ENCODE measurements around the gene TMEM255B.

The TMEM255B gene

DNA sequence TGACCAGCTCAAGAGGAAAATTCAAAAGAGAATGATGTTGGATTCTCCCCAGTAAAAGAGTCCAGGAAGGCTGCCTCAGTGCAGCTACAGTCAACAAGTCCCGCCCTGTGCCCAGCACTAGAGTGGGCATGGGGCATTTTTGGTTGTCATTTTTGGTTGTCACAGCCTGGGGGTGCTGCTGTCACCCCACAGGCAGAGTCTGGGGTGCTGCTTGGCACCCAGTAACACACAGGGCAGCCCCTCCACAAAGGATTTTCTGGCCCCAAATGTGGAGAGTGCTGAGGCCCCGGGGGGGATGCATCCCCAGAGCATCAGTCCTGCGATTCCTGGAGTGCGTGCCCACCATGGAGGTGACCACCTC is 28.2 kb upstream of the TMEM255B start:
- H3K27me3 ChIP-seq (ENCODE audit: low read depth), result peaks cover 3% of the 10 kb centered on the region; the same call in 1 of the 2 replicates
- no peaks in the 10 kb centered on the region; the same call in 1 of the 2 replicates for H3K9me3 ChIP-seq
- H3K4me3 ChIP-seq, result no peak overlapping the region
- no peaks in the 10 kb centered on the region for H3K36me3 ChIP-seq (replicated peaks)
- no peaks in the 10 kb centered on the region for H3K4me1 ChIP-seq
- no peak for DNase-seq (ENCODE audit: low spot score in 2 of 2)
- in situ Hi-C loops (cut with MboI; ENCODE audit: low sequenced_read_pairs), result no loop called here

DNA sequence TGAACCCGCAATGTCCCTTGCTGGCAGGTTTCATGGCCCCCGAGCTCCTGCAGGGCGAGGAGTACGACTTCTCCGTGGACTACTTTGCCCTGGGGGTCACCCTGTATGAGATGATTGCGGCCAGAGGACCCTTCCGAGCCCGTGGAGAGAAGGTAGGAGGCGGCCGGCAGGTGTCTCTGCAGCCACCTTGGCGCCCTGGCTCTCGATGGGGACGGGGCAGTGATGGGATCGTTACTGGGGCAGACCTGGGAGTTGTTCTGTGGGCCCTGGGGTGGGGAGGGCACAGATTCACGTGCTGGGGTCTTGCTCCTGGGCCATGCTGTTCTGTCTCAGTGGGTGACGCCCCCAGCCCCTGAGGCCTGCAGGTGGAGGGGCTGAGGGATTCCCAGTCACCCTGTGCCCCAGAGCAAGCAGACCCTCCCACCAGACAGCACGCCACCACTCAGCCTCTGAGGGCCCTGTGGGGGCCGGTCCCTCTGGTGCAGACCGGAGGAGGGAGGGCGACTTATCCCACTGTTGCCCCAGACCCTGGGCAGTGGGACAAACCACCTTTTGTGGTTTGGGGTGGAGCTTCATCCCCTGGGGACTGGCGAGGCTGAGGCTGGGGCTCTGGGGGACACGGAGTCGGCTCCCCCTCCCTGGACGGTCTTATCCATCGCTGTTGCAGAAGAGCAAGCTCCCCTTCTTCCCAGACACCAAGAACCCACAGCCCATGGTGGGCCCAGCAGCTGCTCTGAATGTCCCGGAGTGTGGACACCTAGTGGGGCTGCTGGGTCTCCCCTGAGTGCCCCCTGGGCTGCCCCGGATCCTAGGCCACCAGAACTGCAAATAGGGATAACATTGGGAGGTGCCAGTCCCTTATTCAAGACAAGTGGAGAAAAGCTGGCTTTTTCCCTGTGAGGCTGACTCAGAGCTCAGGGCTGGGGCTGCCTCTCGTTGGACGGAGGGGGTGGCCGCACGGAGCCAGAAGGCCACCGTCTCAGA is 27.5 kb upstream of the TMEM255B start:
- Histone ChIP-seq H3K4me1 (no peaks in the 10 kb centered on the region), H3K4me3 (no peak overlapping the region), H3K9me3 (no peaks in the 10 kb centered on the region; the same call in 1 of the 2 replicates), H3K36me3 (replicated peaks) (no peaks in the 10 kb centered on the region), H3K27me3 (ENCODE audit: low read depth) (peaks cover 3% of the 10 kb centered on the region; the same call in 1 of the 2 replicates)
- in situ Hi-C loops (cut with MboI; ENCODE audit: low sequenced_read_pairs), result no loop called here
- no peak for DNase-seq (ENCODE audit: low spot score in 2 of 2)

DNA sequence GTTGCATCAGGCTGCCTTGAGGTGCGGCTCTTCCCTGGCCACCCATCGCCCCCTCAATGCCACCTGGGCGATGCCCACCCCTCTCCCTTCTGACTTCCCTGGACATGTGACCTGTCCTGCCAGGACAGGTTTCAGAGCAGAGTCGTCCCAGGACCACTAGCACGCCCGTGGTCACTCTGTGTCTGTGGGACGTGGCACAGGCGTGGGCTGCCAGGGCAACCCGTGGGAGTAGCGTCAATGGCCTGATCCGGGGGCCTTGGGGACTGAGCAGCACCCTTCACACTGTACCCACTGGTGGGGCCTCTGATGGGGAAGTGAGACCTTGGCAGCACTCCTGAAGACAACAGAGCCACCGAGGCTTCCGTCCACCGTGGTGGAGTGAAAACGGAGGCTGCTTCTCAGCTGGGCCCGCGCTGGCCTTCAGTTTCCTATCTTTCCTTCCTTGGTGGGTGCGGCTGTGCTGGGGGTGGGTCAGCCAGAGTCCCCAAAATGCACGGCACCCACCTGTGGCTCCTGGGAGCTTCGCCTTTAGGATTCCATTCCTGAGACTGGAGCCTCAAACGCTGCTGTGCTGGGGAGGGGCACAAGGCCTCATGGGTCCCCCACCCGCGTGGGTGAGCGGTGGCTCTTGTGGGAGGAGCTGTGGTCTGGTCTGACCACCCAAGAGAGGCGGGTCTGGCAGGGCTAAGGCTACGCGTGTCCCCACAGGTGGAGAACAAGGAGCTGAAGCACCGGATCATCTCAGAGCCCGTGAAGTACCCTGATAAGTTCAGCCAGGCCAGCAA is 26.7 kb upstream of the TMEM255B start:
- in situ Hi-C loops (cut with MboI; ENCODE audit: low sequenced_read_pairs), result no loop called here
- DNase-seq (ENCODE audit: low spot score in 2 of 2), result no peak
- H3K9me3 ChIP-seq, result no peaks in the 10 kb centered on the region
- H3K27me3 ChIP-seq (ENCODE audit: low read depth), result peaks cover 3% of the 10 kb centered on the region; the same call in 1 of the 2 replicates
- H3K4me1 ChIP-seq, result no peaks in the 10 kb centered on the region
- no peak overlapping the region for H3K4me3 ChIP-seq
- H3K36me3 ChIP-seq (replicated peaks), result no peaks in the 10 kb centered on the region

DNA sequence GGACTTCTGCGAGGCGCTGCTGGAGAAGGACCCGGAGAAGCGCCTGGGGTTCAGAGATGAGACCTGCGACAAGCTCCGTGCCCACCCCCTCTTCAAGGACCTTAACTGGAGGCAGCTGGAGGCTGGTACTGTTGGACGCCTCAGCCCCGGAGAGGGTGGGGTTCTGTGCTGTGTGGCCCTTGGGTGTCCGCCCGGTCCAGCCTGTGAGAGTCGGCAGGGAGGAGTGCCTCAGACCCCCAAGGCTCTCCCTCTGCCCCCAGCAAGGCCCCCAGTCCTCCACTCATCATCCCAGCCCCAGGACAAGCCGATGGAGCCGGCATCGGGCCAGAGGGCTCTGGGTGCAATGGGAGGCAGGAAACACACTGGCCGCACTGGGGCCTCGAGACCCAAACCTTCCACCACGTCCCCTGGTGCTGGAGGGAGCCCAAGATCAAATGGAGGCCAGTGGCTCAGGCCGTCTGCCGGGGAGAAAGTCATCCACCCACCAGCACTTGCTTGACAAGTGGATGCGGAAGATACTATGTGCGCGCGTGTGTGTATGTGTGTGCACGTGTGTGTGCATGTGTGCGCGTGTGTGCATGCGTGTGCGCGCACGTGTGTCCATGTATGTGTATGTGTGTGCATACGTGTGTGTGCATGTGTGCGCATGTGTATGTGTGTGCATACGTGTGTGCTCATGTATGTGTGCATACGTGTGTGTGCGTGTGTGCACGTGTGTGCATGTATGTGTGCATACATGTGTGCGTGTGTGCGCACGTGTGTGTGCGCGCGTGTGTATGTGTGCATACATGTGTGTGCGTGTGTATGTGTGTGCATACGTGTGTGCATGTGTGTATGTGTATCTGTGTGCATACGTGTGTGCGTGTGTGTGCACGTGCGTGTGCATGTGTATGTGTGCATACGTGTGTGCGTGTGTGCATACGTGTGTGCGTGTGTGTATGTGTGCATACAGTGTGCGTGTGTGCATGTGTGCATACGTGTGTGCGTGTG is 25.8 kb upstream of the TMEM255B start:
- H3K27me3 ChIP-seq (ENCODE audit: low read depth), result peaks cover 3% of the 10 kb centered on the region; the same call in 1 of the 2 replicates
- H3K4me3 ChIP-seq, result no peak overlapping the region
- in situ Hi-C loops (cut with MboI; ENCODE audit: low sequenced_read_pairs), result no loop called here

DNA sequence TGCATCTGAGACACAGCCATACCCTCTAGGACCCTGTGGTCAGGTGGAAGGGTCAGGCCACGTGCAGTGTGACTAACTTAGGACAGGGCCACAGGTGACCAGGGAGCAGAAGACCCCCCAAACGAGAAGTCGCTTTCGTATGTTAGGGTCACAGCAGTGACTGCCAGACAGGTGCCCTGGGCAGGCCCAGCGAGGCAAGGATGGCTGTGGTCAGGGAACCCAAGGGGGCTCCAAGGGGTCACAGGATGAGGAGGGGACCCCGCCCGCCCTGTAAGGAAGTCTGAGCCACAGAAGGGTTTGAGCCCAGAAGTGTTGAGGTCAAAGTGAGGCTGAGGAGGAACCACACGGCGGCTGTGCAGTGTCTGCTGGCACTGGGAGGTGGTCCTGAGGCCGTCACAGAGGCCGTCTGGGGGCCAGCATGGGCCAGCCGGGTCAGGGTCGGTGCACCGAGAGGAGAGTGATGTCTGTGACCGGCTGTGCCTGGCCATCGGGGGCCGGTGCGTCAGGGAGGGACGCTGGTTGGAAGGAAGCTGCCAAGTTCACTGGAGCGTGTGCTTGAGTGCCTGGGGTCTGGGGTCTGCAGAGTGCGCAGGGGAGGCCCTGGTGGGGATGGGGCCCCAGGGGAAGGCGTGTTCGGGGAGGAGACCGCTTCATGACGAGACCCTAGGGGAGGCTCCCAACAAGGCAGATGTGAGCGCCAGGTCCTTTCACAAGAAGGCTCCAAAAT is 24.8 kb upstream of the TMEM255B start:
- DNase-seq (ENCODE audit: low spot score in 2 of 2), result no peak
- no peaks in the 10 kb centered on the region for H3K4me1 ChIP-seq
- no peak overlapping the region for H3K4me3 ChIP-seq
- in situ Hi-C loops (cut with MboI; ENCODE audit: low sequenced_read_pairs), result no loop called here
- peaks cover 3% of the 10 kb centered on the region; the same call in 1 of the 2 replicates for H3K27me3 ChIP-seq (ENCODE audit: low read depth)
- H3K36me3 ChIP-seq (replicated peaks), result no peaks in the 10 kb centered on the region
- H3K9me3 ChIP-seq, result no peaks in the 10 kb centered on the region

More for the DNA sequence above, 25.8 kb upstream of the TMEM255B start:
- DNase-seq (ENCODE audit: low spot score in 2 of 2), result no peak
- no peaks in the 10 kb centered on the region for H3K4me1 ChIP-seq
- H3K9me3 ChIP-seq, result no peaks in the 10 kb centered on the region
- H3K36me3 ChIP-seq (replicated peaks), result no peaks in the 10 kb centered on the region

DNA sequence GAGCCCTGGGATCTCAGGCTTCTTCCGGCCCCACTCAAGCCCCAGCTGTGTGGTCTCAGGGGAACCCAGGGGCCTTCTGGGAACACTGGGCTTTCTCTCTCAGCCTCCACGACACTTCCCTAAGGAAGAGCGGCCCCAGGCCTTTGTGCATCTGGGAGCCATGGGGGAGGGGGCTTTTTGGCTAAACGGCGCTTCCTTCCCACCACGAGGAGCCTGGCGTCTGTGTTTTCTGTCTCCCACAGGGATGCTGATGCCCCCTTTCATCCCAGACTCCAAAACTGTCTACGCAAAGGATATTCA is 24.2 kb upstream of the TMEM255B start:
- in situ Hi-C loops (cut with MboI; ENCODE audit: low sequenced_read_pairs), result no loop called here
- no peaks in the 10 kb centered on the region for H3K4me1 ChIP-seq

DNA sequence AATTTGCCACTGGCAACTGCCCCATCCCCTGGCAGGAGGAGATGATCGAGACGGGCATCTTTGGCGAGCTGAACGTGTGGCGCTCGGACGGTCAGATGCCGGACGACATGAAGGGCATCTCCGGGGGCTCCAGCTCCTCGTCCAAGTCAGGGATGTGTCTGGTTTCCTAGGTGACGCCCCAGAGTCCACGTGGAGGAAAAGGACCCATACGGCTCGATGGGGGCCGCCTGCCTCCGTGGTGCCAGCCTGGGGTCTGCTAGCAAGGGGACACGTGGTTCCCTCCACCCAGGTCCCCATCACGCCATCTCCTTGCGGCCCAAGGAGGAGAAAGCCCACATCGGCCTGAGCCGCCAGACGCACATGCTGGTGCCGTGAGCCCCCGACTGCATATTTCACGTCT is 23.8 kb upstream of the TMEM255B start:
- Histone ChIP-seq H3K36me3 (replicated peaks) (no peaks in the 10 kb centered on the region), H3K9me3 (no peaks in the 10 kb centered on the region), H3K4me3 (no peak overlapping the region), H3K27me3 (ENCODE audit: low read depth) (no peaks in the 10 kb centered on the region), H3K4me1 (no peaks in the 10 kb centered on the region)
- in situ Hi-C loops (cut with MboI; ENCODE audit: low sequenced_read_pairs), result no loop called here
- no peak for DNase-seq (ENCODE audit: low spot score in 2 of 2)

More for the DNA sequence above, 24.2 kb upstream of the TMEM255B start:
- Histone ChIP-seq H3K4me3 (no peak overlapping the region), H3K36me3 (replicated peaks) (no peaks in the 10 kb centered on the region), H3K9me3 (no peaks in the 10 kb centered on the region), H3K27me3 (ENCODE audit: low read depth) (no peaks in the 10 kb centered on the region)
- no peak for DNase-seq (ENCODE audit: low spot score in 2 of 2)

DNA sequence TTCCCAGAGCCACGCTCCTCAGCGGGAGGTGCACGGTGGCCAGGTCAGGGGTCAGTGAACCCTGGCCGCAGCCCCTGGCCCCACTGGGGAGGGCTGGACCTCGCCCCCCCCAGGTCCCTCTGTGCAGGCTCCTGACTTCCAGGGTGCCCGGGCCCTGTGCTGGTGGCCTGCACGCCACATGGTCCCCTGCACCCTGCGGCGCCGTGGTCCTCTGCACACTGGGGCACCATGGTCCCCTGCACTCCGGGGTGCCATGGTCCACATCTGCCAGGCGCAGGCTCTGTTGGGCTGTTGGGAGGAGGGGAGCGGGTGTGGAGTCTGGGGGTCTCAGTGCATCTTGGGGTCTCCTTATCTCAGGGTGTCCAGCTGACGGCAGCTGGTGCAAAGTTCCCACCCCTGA is 23.3 kb upstream of the TMEM255B start:
- Histone ChIP-seq H3K4me1 (no peaks in the 10 kb centered on the region), H3K36me3 (replicated peaks) (no peaks in the 10 kb centered on the region), H3K27me3 (ENCODE audit: low read depth) (no peaks in the 10 kb centered on the region), H3K4me3 (no peak overlapping the region), H3K9me3 (no peaks in the 10 kb centered on the region)
- in situ Hi-C loops (cut with MboI; ENCODE audit: low sequenced_read_pairs), result no loop called here
- DNase-seq (ENCODE audit: low spot score in 2 of 2), result no peak

DNA sequence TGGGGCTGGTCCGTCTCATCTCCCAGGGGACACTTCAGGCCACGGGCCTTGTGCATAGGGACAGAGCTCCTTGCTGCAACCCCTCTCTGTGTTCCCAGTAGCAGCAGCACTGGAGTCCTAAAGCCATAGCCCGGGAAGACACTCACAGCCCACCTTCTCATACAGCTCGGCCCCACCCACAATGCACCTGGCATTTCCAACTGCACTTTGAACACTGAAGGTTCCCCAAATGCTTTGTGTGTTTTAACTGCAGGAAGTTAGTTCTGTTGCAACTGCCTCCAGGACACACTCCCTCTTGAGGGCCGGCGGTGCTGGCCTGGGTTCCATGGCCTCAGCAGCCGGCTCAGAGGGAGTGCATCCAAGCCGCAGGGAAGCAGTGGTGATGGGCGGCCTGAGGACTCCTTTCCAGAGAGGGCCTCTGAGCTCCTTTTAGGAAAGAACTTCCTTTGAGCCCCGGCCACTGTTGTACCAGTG is 22.7 kb upstream of the TMEM255B start:
- no peaks in the 10 kb centered on the region for H3K4me1 ChIP-seq
- no peak overlapping the region for H3K4me3 ChIP-seq
- DNase-seq (ENCODE audit: low spot score in 2 of 2), result no peak
- in situ Hi-C loops (cut with MboI; ENCODE audit: low sequenced_read_pairs), result no loop called here
- H3K27me3 ChIP-seq (ENCODE audit: low read depth), result no peaks in the 10 kb centered on the region
- no peaks in the 10 kb centered on the region for H3K9me3 ChIP-seq
- H3K36me3 ChIP-seq (replicated peaks), result no peaks in the 10 kb centered on the region

DNA sequence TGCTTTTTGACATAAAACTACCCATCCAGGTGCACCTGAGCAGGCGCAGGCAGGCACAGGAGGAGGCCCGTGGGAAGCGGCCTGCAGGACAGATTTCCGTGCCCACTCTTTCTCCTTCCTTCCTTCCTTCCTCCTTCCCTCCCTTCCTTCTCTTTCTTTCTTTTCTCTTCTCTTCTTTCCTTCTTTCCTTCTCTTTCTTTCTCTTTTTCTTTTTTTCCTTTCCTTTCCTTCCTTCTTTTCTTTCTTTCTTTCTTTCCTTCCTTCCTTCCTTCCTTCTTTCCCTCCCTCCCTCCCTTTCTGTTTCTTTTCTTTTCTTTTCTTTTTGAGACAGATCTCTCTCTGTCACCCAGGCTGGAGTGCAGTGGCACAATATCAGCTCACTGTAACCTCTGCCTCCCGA is 21.2 kb upstream of the TMEM255B start:
- no peak for DNase-seq (ENCODE audit: low spot score in 2 of 2)
- H3K4me1 ChIP-seq, result peaks cover 6% of the 10 kb centered on the region; the same call in 1 of the 2 replicates
- in situ Hi-C loops (cut with MboI; ENCODE audit: low sequenced_read_pairs), result no loop called here

DNA sequence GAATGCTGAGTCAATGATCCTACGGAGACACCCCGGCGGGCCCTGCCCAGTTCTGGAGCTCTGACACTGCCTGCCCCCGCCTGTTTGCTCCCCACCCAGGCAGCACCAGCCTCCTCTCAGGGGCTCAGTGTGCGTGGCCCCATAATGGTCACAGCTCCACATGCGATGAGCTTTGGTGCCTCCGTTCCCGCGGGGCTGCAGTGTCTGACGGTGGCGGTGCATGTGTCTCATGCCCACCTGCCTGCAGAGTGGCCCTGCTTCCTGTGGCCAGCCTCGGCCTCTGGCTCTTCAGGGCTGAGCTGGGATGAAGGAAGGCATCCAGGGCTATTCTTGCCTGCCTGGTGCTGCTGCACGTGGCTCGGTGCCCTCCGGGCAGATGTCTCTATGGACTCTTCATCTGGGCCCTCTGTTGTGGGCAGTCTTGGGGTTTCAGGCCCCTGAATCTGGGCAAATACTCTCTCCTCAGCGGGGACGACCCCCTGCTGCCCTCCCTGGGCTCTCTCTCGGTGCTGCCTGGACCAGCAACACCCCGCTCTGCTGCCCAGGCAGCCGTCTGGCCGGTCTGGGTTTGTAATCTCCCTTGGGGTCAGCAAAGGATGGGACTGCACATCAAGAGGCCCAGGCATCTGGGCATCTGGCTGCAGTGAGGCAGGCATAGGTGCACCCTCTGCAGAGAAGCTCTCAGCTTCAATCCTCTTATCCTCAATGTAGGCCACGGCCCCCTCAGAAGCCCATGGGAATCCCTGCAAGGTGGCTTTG is 19.3 kb upstream of the TMEM255B start:
- DNase-seq (ENCODE audit: low spot score in 2 of 2), result no peak
- no peaks in the 10 kb centered on the region for H3K9me3 ChIP-seq
- no peaks in the 10 kb centered on the region for H3K27me3 ChIP-seq (ENCODE audit: low read depth)
- no peak overlapping the region for H3K4me3 ChIP-seq
- in situ Hi-C loops (cut with MboI; ENCODE audit: low sequenced_read_pairs), result no loop called here
- no peaks in the 10 kb centered on the region for H3K36me3 ChIP-seq (replicated peaks)
- H3K4me1 ChIP-seq, result peaks cover 6% of the 10 kb centered on the region; the same call in 1 of the 2 replicates

More for the DNA sequence above, 21.2 kb upstream of the TMEM255B start:
- no peaks in the 10 kb centered on the region for H3K9me3 ChIP-seq
- H3K4me3 ChIP-seq, result no peak overlapping the region
- H3K36me3 ChIP-seq (replicated peaks), result no peaks in the 10 kb centered on the region
- H3K27me3 ChIP-seq (ENCODE audit: low read depth), result no peaks in the 10 kb centered on the region

DNA sequence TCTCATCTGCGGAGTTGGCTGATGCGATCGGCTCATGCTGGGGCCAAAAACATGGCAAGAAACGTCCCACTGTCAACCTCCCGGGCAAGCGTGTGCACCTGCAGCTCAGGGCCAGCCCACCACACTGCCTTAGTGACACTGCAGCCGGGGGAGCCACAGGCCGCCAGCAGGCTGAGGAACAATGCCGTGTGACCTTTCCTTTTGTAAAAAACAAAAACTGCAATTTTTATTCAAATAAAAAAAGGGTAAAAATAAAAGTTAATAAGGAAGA is 18.8 kb upstream of the TMEM255B start:
- Histone ChIP-seq H3K9me3 (no peaks in the 10 kb centered on the region), H3K4me1 (peaks cover 6% of the 10 kb centered on the region; the same call in 1 of the 2 replicates), H3K27me3 (ENCODE audit: low read depth) (no peaks in the 10 kb centered on the region), H3K36me3 (replicated peaks) (no peaks in the 10 kb centered on the region), H3K4me3 (no peak overlapping the region)
- DNase-seq (ENCODE audit: low spot score in 2 of 2), result no peak
- in situ Hi-C loops (cut with MboI; ENCODE audit: low sequenced_read_pairs), result no loop called here

Data from HAP-1 (cell line).